B cell (primary cell): ENCODE measurements around the gene PPP6R3. TPM values are rescaled to one million over a fixed set of nuclear protein-coding genes. Genes with fewer than 3 reads are reported as not detected.
"Not testable (repeated sequence)": the region's sequence is repeated elsewhere in the genome, so short reads cannot be mapped to it uniquely, and the experiment has no call there.

Experiments used
- ATAC-seq: fragments of 200-7000 bp; cut with Tn5 transposase; one replicate; pipeline ENCODE4 v1.10.0; 2021; ENCODE audit warnings: low read depth, mild to moderate bottlenecking, moderate number of reproducible peaks, moderate library complexity
- CTCF ChIA-PET: fragments of 350-600 bp; sonication (Branson Sonifier 250); formaldehyde crosslinking; loops from one replicate; lab custom pipeline; 2021; ENCODE audit warnings: antibody characterized with exemption, inconsistent platforms; lab: Charles Lee
- POLR2A ChIA-PET: fragments of 350-600 bp; sonication (Branson Sonifier 250); formaldehyde crosslinking; loops from one replicate; lab custom pipeline; 2021; ENCODE audit warnings: antibody characterized with exemption; lab: Charles Lee
- DNase-seq: peaks from one replicate; pipeline ENCODE4 v3.0.0; 2013
- H2AFZ ChIP-seq: 2 replicates; pipeline ENCODE4 v1.6.1; 2012; ENCODE audit warnings: mild to moderate bottlenecking, low read depth, low read length; ENCODE audit not compliant: insufficient read depth, poor library complexity, severe bottlenecking
- H3K27ac ChIP-seq, 2 donors: 1 replicate in 1 of 2; 2 replicates in 1 of 2; pipeline ENCODE4 v1.5.1; 2012 to 2013; ENCODE audit warnings: low read length in 2 of 2, mild to moderate bottlenecking in 2 of 2, moderate library complexity in 1 of 2
- H3K27me3 ChIP-seq, 4 experiments: fragments of 200-600 bp in 1 of 4; sonication (generic) in 1 of 4; replicated peaks in 1 of 4; 1 replicate in 2 of 4; 2 replicates in 2 of 4; pipeline versions ENCODE4 v1.6.1 to v1.7.0; 2013 to 2016; ENCODE audit warnings: low read length in 3 of 4, mild to moderate bottlenecking in 2 of 4, mixed read lengths in 1 of 4, moderate library complexity in 1 of 4; ENCODE audit not compliant: insufficient read depth in 4 of 4, control insufficient read depth in 3 of 4; ENCODE audit errors: control extremely low read depth in 1 of 4
- H3K36me3 ChIP-seq, 2 experiments: replicated peaks in 1 of 2; 1 replicate in 1 of 2; 2 replicates in 1 of 2; pipeline versions ENCODE4 v1.6.1 to v1.7.1; 2013; ENCODE audit warnings: low read length in 1 of 2; ENCODE audit not compliant: insufficient read depth in 2 of 2, control insufficient read depth in 1 of 2; ENCODE audit errors: control extremely low read depth in 1 of 2, extremely low read depth in 1 of 2
- H3K4me1 ChIP-seq, 2 donors: fragments of 200-600 bp in 1 of 2; sonication (generic) in 1 of 2; 1 replicate in 1 of 2; 2 replicates in 1 of 2; pipeline versions ENCODE4 v1.5.1 to v1.6.1; 2013 to 2017; ENCODE audit warnings: low read length in 2 of 2; ENCODE audit not compliant: control insufficient read depth in 2 of 2, insufficient read depth in 2 of 2
- H3K4me2 ChIP-seq: replicated peaks from 2 replicates; pipeline ENCODE3; 2012; ENCODE audit warnings: mild to moderate bottlenecking, low read depth, low read length; ENCODE audit not compliant: poor library complexity, severe bottlenecking
- H3K4me3 ChIP-seq, 5 experiments: fragments of 200-600 bp in 1 of 5; sonication (generic) in 1 of 5; 1 replicate in 3 of 5; 2 replicates in 2 of 5; pipeline versions ENCODE4 v1.5.1 to v1.7.0; 2011 to 2016; ENCODE audit warnings: low read length in 4 of 5, mild to moderate bottlenecking in 4 of 5, low read depth in 2 of 5, control low read depth in 1 of 5, moderate library complexity in 1 of 5; ENCODE audit not compliant: insufficient read depth in 1 of 5; ENCODE audit errors: control extremely low read depth in 1 of 5, extremely low read depth in 1 of 5
- H3K79me2 ChIP-seq: fragments of 200-600 bp; sonication (generic); one replicate; pipeline ENCODE4 v1.6.0; 2016; ENCODE audit warnings: low read length; ENCODE audit not compliant: control insufficient read depth, insufficient read depth
- H3K9ac ChIP-seq: fragments of 200-600 bp; sonication (generic); 2 replicates; pipeline ENCODE4 v1.6.1; 2017; ENCODE audit warnings: mild to moderate bottlenecking, low read length, moderate library complexity
- H3K9me3 ChIP-seq, 3 donors: one replicate each; pipeline versions ENCODE4 v1.6.1 to v1.7.1; 2013; ENCODE audit warnings: low read length in 2 of 3; ENCODE audit not compliant: control insufficient read depth in 2 of 3, insufficient read depth in 1 of 3; ENCODE audit errors: control extremely low read depth in 1 of 3
- H4K20me1 ChIP-seq: 2 replicates; pipeline ENCODE4 v1.6.0; 2012; ENCODE audit warnings: mild to moderate bottlenecking, low read length; ENCODE audit not compliant: insufficient read depth, control insufficient read depth, poor library complexity, severe bottlenecking
- H3K27ac Mint-ChIP-seq: one replicate; pipeline ENCODE4 v1.8.0; 2021; ENCODE audit warnings: mixed read lengths
- H3K27me3 Mint-ChIP-seq: one replicate; pipeline ENCODE4 v1.8.0; 2021; ENCODE audit warnings: mixed read lengths
- H3K4me1 Mint-ChIP-seq: one replicate; pipeline ENCODE4 v1.8.0; 2021; ENCODE audit warnings: mixed read lengths
- H3K4me3 Mint-ChIP-seq: one replicate; pipeline ENCODE4 v1.8.0; 2021; ENCODE audit warnings: mixed read lengths
- H3K9me3 Mint-ChIP-seq: one replicate; pipeline ENCODE4 v1.8.0; 2022; ENCODE audit warnings: mixed read lengths; ENCODE audit not compliant: insufficient read depth
- EZH2 ChIP-seq: IDR thresholded peaks from 2 replicates; pipeline ENCODE4 v1.6.1; 2012; ENCODE audit warnings: borderline replicate concordance, low read depth, mild to moderate bottlenecking, moderate library complexity, low read length; ENCODE audit not compliant: insufficient read depth, poor library complexity, severe bottlenecking
- WGBS: methylation state at CpG from one replicate; pipeline ENCODE4 v1.1.5; 2013; ENCODE audit warnings: missing lambda C conversion rate; ENCODE audit not compliant: insufficient coverage; 5-methylcytosine and 5-hydroxymethylcytosine counted together
- intact Hi-C: fragments of 100-400 bp; cut with micrococcal nuclease; formaldehyde crosslinking; loops from one replicate; pipeline ENCODE4 v1.10.0; 2022
- polyA plus RNA-seq: library from polyadenylated mRNA; depleted of rRNA; stranded (reverse); fragments of >200 nt; gene quantifications from 2 replicates; pipeline ENCODE4 v1.2.3, GENCODE V29; 2012
- total RNA-seq, 2 donors: library from RNA; stranded (reverse); fragments of 120-200 nt in 1 of 2; gene quantifications; 1 replicate in 1 of 2; 2 replicates in 1 of 2; pipeline versions ENCODE4 v1.2.3 to v1.2.4, GENCODE V29; 2013 to 2022
- TF ChIP-seq, protein P1 (sequence below): fragments of 200-600 bp; IDR thresholded peaks from one replicate; pipeline ENCODE4 v1.8.0; 2022; ENCODE audit warnings: antibody characterized with exemption, mild to moderate bottlenecking

PPP6R3 gene
- total and polyA plus RNA-seq, 2 donors (not counting 1 experiment from before 2014, with no cell fraction given), result 48.5 to 159 TPM

DNA sequence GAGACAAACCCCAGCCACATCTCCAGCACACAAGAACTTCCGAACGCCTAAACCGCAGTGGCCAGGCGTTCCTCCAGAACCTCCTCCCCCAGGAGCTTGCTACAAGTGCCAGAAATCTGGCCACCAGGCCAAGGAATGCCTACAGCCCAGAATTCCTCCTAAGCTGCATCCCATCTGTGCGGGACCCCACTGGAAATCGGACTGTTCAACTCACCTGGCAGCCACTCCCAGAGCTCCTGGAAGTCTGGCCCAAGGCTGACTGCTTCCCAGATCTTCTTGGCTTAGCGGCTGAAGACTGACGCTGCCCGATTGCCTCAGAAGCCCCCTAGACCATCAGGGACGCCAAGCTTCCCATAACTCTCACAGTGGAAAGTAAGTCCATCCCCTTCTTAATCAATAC is 175.3 kb downstream of the PPP6R3 start:
- H3K4me1 ChIP-seq, H3K27ac Mint-ChIP-seq, POLR2A ChIA-PET, H3K27me3 ChIP-seq, H2AFZ ChIP-seq, H3K4me3 Mint-ChIP-seq, H4K20me1 ChIP-seq, intact Hi-C loops, H3K4me1 Mint-ChIP-seq, H3K27ac ChIP-seq, H3K4me3 ChIP-seq, H3K4me2 ChIP-seq, H3K9me3 Mint-ChIP-seq, H3K79me2 ChIP-seq, H3K9ac ChIP-seq, H3K36me3 ChIP-seq, DNase-seq, CTCF ChIA-PET, H3K9me3 ChIP-seq, ATAC-seq: not testable (repeated sequence)
- 91% methylated on average over 6 of the region's 10 CpGs for WGBS
- peaks cover 38% of the 10 kb centered on the region for H3K27me3 Mint-ChIP-seq

- H3K4me1 ChIP-seq, CTCF ChIA-PET, H3K79me2 ChIP-seq, ATAC-seq, H3K4me1 Mint-ChIP-seq, intact Hi-C loops, H3K9me3 Mint-ChIP-seq, POLR2A ChIA-PET, H3K4me3 Mint-ChIP-seq, H3K27ac Mint-ChIP-seq, H3K9ac ChIP-seq, DNase-seq, H3K27ac ChIP-seq, H3K4me2 ChIP-seq, H3K27me3 ChIP-seq, H3K9me3 ChIP-seq, H3K4me3 ChIP-seq, H3K36me3 ChIP-seq, H4K20me1 ChIP-seq, H2AFZ ChIP-seq: not testable (repeated sequence)
- H3K27me3 Mint-ChIP-seq, result peaks cover 36% of the 10 kb centered on the region
- WGBS, result 96% methylated on average over 3 of the region's 3 CpGs
These were observed 178.8 kb downstream of the PPP6R3 start for GRCh38 chr11:68639322-68639721.

GRCh38 chr11:68641880-68642279 is 181.3 kb downstream of the PPP6R3 start:
- TF ChIP-seq, protein P1, sequence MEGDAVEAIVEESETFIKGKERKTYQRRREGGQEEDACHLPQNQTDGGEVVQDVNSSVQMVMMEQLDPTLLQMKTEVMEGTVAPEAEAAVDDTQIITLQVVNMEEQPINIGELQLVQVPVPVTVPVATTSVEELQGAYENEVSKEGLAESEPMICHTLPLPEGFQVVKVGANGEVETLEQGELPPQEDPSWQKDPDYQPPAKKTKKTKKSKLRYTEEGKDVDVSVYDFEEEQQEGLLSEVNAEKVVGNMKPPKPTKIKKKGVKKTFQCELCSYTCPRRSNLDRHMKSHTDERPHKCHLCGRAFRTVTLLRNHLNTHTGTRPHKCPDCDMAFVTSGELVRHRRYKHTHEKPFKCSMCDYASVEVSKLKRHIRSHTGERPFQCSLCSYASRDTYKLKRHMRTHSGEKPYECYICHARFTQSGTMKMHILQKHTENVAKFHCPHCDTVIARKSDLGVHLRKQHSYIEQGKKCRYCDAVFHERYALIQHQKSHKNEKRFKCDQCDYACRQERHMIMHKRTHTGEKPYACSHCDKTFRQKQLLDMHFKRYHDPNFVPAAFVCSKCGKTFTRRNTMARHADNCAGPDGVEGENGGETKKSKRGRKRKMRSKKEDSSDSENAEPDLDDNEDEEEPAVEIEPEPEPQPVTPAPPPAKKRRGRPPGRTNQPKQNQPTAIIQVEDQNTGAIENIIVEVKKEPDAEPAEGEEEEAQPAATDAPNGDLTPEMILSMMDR, result no peak
- TF ChIP-seq EZH2, result no peak
- Histone ChIP-seq H3K9ac (no peak overlapping the region), H3K36me3 (no peaks in the 10 kb centered on the region), H3K4me3 (no peak overlapping the region), H3K27ac (no peak overlapping the region), H3K4me1 (no peaks in the 10 kb centered on the region), H3K9me3 (peaks cover 0 to 6% (median 0%) of the 10 kb centered on the region in 3 donors), H4K20me1 (no peaks in the 10 kb centered on the region), H2AFZ (no peak overlapping the region), H3K4me2 (no peak overlapping the region), H3K27me3 (no peaks in the 10 kb centered on the region), H3K79me2 (no peaks in the 10 kb centered on the region)
- ChIA-PET POLR2A (no interaction called here), CTCF (no interaction called here)
- H3K4me1 Mint-ChIP-seq, result no peaks in the 10 kb centered on the region
- no peak overlapping the region for H3K27ac Mint-ChIP-seq
- intact Hi-C loops, result no loop called here
- WGBS, result 92% methylated on average over 14 of the region's 15 CpGs
- DNase-seq (no peak), ATAC-seq (no peak)
- peaks cover 13% of the 10 kb centered on the region for H3K27me3 Mint-ChIP-seq
- H3K4me3 Mint-ChIP-seq, result no peak overlapping the region
- no peaks in the 10 kb centered on the region for H3K9me3 Mint-ChIP-seq
